Esophagus muscularis mucosa (tissue), 4 donors: ENCODE measurements around the gene EPHB3.

Source experiments
- CTCF ChIP-seq, 3 experiments: fragments of 200-600 bp in 2 of 3; fragments of 450-650 bp in 1 of 3; sonication (generic) in 2 of 3; IDR thresholded peaks; one replicate each; pipeline ENCODE4 v1.5.1; 2017 to 2019; ENCODE audit warnings: antibody characterized with exemption in 3 of 3, mild to moderate bottlenecking in 2 of 3, moderate library complexity in 1 of 3
- EP300 ChIP-seq: sonication (generic); formaldehyde crosslinking; IDR thresholded peaks from one replicate; pipeline ENCODE4 v1.6.1; 2017; ENCODE audit warnings: antibody characterized with exemption
- POLR2A ChIP-seq: fragments of 450-650 bp; IDR thresholded peaks from one replicate; pipeline ENCODE4 v1.6.1; 2017; ENCODE audit warnings: antibody characterized with exemption, moderate library complexity, mild to moderate bottlenecking, low read depth
- POLR2AphosphoS5 ChIP-seq, 2 donors: sonication (generic); formaldehyde crosslinking; IDR thresholded peaks; one replicate each; pipeline ENCODE4 v1.6.1; 2017; ENCODE audit warnings: antibody characterized with exemption in 2 of 2

- TF ChIP-seq CTCF (IDR thresholded peaks at IDR 0.05) (no peak), POLR2A (no peak), POLR2AphosphoS5 (IDR thresholded peaks at IDR 0.05) (no peak), EP300 (no peak)
Observed at GRCh38 chr3:184541886-184542562, 19.6 kb upstream of the EPHB3 start.
